Pancreas (tissue), 10 donors: Measurements from ENCODE around the gene ARHGAP10. TPM values are rescaled to one million over a fixed set of nuclear protein-coding genes. Genes with fewer than 3 reads are reported as not detected.

Source experiments
- ATAC-seq, 4 donors: fragments of 200-7000 bp; cut with Tn5 transposase; one replicate each; pipeline versions ENCODE4 v1.8.0 to v1.9.1; 2020; ENCODE audit warnings: mild to moderate bottlenecking in 4 of 4, moderate library complexity in 4 of 4
- DNase-seq, 6 donors: peaks; one replicate each; pipeline ENCODE4 v3.0.0-alpha.2; 2020
- FAIRE-seq: peaks from 2 replicates; lab custom pipeline; 2012; peaks lifted over from hg19 to GRCh38; lab: Jason Lieb, UNC
- H3K27ac ChIP-seq, 4 donors: fragments of 200-600 bp; sonication (generic); 1 replicate in 3 of 4; 2 replicates in 1 of 4; pipeline versions ENCODE4 v1.5.0 to v1.8.0; 2020
- H3K27me3 ChIP-seq, 4 donors: fragments of 200-600 bp; one replicate each; pipeline ENCODE4 v1.8.0; 2021
- H3K36me3 ChIP-seq, 3 donors: fragments of 200-600 bp; sonication (generic) in 1 of 3; one replicate each; pipeline versions ENCODE4 v1.5.0 to v1.8.0; 2020 to 2021
- H3K4me1 ChIP-seq, 3 donors: fragments of 200-600 bp; one replicate each; pipeline ENCODE4 v1.8.0; 2021
- H3K4me3 ChIP-seq, 4 donors: fragments of 200-600 bp; sonication (generic) in 2 of 4; one replicate each; pipeline versions ENCODE4 v1.5.0 to v1.8.0; 2020 to 2021
- H3K9me3 ChIP-seq, 4 donors: fragments of 200-600 bp; one replicate each; pipeline ENCODE4 v1.8.0; 2021
- CTCF ChIP-seq, 4 donors: fragments of 200-600 bp; sonication (generic) in 3 of 4; IDR thresholded peaks; one replicate each; pipeline versions ENCODE4 v1.5.0 to v1.8.0; 2021; ENCODE audit warnings: antibody characterized with exemption in 4 of 4
- WGBS, 2 donors: extraction: QIAGEN DNeasy Blood & Tissue Kit; methylation state at CpG; one replicate each; pipeline ENCODE4 v1.1.7; 2013; 5-methylcytosine and 5-hydroxymethylcytosine counted together
- intact Hi-C, 3 donors: fragments of 100-400 bp; cut with DNase I; formaldehyde crosslinking; loops; one replicate each; pipeline versions ENCODE4 v1.11.1 to v1.14.2; 2022
- polyA plus RNA-seq, 2 donors: library from polyadenylated mRNA; stranded (reverse); fragments of 200-250 nt; gene quantifications; one replicate each; pipeline ENCODE4 v1.2.3, GENCODE V29; 2013
- total RNA-seq, 6 donors: library from RNA; stranded (reverse); fragmentation: NEBNext Ultra II Directional in 4 of 6; extraction: Animal tissue kit (Norgen Biotek cat#: 25700) in 4 of 6; gene quantifications; one replicate each; pipeline versions ENCODE4 v1.2.1 to v1.2.4, GENCODE V29; 2021 to 2023
- donor health status: healthy with polysubstance abuse.
- donor health status: DM: no; HTN: no; CAD: no; lungs with moderate emphysema.
- donor health status: DM: no; HTN: no; CAD: no.
- donor health status: control.
- donor health status: control.
- donor health status: Bipolar disorder and iron deficiency.
- donor health status: DM: yes; HTN: yes; CAD: no.
- donor health status: DM: no; HTN: no; CAD: no.
- donor health status: DM: no; HTN: no; CAD: no.
- donor health status: DM: yes; HTN: yes; CAD: no.

The ARHGAP10 gene
- total and polyA plus RNA-seq, 8 donors, result 6.3 to 14.8 (median 8.7) TPM

DNA sequence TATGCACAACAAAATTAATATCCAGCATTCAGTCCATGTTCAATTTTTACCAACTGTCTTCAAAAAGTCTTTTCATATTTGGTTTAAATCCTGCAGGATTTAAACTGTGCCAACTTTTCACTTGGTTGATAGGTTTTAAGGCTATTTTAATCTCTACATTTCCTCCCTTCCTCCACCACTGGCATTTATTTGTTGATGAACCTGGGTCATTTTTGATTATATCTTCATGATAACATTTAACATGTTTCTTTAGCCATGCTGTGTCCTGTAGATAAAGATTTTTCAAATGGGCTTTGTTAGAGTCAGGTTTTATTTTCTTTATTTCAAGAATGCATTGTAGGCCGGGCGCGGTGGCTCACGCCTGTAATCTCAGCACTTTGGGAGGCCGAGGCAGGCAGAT lies 216.4 kb downstream of the ARHGAP10 start:
- no peak for TF ChIP-seq CTCF (IDR thresholded peaks at IDR 0.05)
- Histone ChIP-seq H3K27ac (no peak overlapping the region), H3K9me3 (no peaks in the 10 kb centered on the region), H3K36me3 (no peaks in the 10 kb centered on the region), H3K27me3 (no peaks in the 10 kb centered on the region), H3K4me3 (no peak overlapping the region), H3K4me1 (no peaks in the 10 kb centered on the region)
- WGBS, 2 donors, result 98% methylated on average over 5 of the region's 5 CpGs
- intact Hi-C loops, result no loop called here
- ATAC-seq, result no peak
- FAIRE-seq, result no peak
- no peak for DNase-seq

- H3K27me3 ChIP-seq, result no peaks in the 10 kb centered on the region
- H3K27ac ChIP-seq, result no peak overlapping the region
- no peak for TF ChIP-seq CTCF (IDR thresholded peaks at IDR 0.05)
- 95 to 100% methylated on average over 1 of the region's 1 CpG for WGBS, 2 donors
- no peak for FAIRE-seq
- H3K4me1 ChIP-seq, result no peaks in the 10 kb centered on the region
- intact Hi-C loops, result no loop called here
- no peaks in the 10 kb centered on the region for H3K36me3 ChIP-seq
- no peak for ATAC-seq
- no peak for DNase-seq
- no peaks in the 10 kb centered on the region for H3K9me3 ChIP-seq
- no peak overlapping the region for H3K4me3 ChIP-seq
Measured at GRCh38 chr4:147950261-147950660, 218.4 kb downstream of the ARHGAP10 start.

- no peak overlapping the region for H3K27ac ChIP-seq
- no peak overlapping the region for H3K4me3 ChIP-seq
- no peaks in the 10 kb centered on the region for H3K27me3 ChIP-seq
- no peak for DNase-seq
- TF ChIP-seq CTCF (IDR thresholded peaks at IDR 0.05), result no peak
- H3K4me1 ChIP-seq, result no peaks in the 10 kb centered on the region
- FAIRE-seq, result no peak
- H3K9me3 ChIP-seq, result no peaks in the 10 kb centered on the region
- ATAC-seq, result no peak
- no peaks in the 10 kb centered on the region for H3K36me3 ChIP-seq
- intact Hi-C loops, result no loop called here
- 70 to 71% methylated on average over 2 of the region's 2 CpGs for WGBS, 2 donors
Measured at GRCh38 chr4:147950841-147951240, 219.0 kb downstream of the ARHGAP10 start.

- no peaks in the 10 kb centered on the region for H3K4me1 ChIP-seq
- H3K27ac ChIP-seq, result no peak overlapping the region
- ATAC-seq, result no peak
- H3K9me3 ChIP-seq, result no peaks in the 10 kb centered on the region
- no peak for FAIRE-seq
- H3K36me3 ChIP-seq, result no peaks in the 10 kb centered on the region
- no peak for DNase-seq
- no peak overlapping the region for H3K4me3 ChIP-seq
- H3K27me3 ChIP-seq, result no peaks in the 10 kb centered on the region
- intact Hi-C loops, result no loop called here
- WGBS, 2 donors, result 86 to 93% methylated on average over 2 of the region's 2 CpGs
- no peak for TF ChIP-seq CTCF (IDR thresholded peaks at IDR 0.05)
Measured at GRCh38 chr4:147954850-147955249, 223.0 kb downstream of the ARHGAP10 start.

- Histone ChIP-seq H3K27ac (no peak overlapping the region), H3K36me3 (no peaks in the 10 kb centered on the region), H3K9me3 (no peaks in the 10 kb centered on the region), H3K4me1 (no peaks in the 10 kb centered on the region), H3K27me3 (no peaks in the 10 kb centered on the region), H3K4me3 (no peak overlapping the region)
- 76 to 78% methylated on average over 4 of the region's 4 CpGs for WGBS, 2 donors
- no peak for TF ChIP-seq CTCF (IDR thresholded peaks at IDR 0.05)
- no peak for DNase-seq
- intact Hi-C loops, result no loop called here
- no peak for FAIRE-seq
- no peak for ATAC-seq
Measured at GRCh38 chr4:147955827-147956558, 224.1 kb downstream of the ARHGAP10 start.
